GM18507 (cell line): ENCODE measurements around the gene CD40.

Experiments
- DNase-seq: peaks from one replicate; pipeline ENCODE4 v3.0.0; 2011; ENCODE audit warnings: low read depth; ENCODE audit not compliant: insufficient read length; ENCODE audit errors: extremely low spot score
- FAIRE-seq: peaks from 2 replicates; lab custom pipeline; 2011; peaks lifted over from hg19 to GRCh38; lab: Jason Lieb, UNC

Gene CD40

DNA sequence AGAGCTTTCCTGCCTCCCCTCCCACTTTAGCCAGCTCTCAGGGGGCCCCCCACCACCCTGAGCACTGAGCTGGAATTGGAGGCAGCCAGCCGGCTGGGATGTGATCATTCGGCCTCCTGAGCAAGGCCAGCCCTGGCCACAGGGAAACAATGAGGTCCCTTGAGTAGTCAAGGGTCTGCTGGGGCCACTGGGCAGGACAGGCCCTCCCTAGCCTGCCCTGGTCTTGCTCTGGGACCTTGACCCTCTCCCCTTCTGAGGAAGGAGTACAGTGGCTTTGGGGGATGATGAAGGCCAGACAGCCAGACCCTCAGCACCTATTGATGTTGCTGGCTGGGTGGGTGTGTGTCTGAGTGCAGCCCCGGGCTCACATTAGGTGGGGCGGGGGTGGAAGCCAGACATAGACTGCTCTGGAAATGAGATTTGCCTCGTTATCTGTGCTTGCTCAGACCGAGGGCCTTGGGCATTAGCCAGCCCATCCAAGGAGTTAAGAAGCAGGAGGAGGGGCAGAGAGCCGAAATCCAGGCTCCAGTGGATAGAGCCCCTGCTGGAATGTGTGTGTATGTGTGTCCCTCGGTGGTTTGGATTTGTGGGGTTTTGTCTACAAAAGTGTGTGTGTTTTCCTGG is 21.3 kb downstream of the CD40 start:
- FAIRE-seq (no peak), DNase-seq (no peak)

DNA sequence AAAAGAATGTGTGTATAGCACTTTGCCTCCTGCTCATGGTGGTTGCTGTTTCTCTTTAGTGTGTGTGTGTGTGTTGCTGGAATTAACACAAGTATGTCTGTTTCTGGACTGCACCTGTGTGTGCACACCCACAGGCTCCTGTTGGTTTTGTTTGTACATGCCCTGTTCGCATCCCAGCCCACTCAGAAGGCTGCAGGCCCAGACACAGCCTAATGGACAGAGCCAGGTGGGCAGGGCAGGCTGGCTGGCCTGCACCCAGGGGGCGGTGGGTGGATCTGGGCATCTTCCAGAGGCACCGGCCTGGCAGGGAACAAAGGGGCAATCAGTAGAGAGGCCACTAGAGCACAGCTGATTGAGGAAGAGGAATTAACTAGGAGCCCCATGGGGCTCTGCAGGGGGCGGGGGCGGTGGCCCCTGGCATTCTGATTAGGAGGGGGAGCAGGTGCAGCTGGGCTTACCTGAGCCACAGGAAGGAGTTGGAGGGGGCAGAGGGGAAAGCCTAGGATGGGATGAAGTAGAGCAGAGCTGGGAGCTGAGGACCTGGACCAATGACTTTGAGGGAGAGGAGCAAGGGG is 21.9 kb downstream of the CD40 start:
- DNase-seq (no peak), FAIRE-seq (no peak)

DNA sequence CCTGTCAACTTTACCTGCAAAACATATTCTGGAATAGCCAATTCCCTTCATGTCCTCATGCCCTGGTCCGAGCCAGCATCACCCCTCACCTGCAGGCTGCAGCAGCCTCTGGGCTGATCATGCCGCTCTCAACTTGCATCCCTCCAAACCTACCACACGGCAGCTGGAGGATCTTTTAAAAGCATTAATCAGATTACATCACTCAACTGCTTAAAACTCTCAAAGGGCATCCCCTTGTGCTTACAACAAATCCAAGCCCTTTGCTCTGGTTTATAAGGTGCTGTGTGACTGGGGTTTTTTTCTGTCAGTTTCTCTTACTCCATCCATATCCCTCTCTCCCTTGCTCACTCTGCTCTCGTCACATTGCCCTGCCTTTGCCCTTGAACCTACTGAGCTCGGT is 24.0 kb downstream of the CD40 start:
- FAIRE-seq (no peak), DNase-seq (no peak)

DNA sequence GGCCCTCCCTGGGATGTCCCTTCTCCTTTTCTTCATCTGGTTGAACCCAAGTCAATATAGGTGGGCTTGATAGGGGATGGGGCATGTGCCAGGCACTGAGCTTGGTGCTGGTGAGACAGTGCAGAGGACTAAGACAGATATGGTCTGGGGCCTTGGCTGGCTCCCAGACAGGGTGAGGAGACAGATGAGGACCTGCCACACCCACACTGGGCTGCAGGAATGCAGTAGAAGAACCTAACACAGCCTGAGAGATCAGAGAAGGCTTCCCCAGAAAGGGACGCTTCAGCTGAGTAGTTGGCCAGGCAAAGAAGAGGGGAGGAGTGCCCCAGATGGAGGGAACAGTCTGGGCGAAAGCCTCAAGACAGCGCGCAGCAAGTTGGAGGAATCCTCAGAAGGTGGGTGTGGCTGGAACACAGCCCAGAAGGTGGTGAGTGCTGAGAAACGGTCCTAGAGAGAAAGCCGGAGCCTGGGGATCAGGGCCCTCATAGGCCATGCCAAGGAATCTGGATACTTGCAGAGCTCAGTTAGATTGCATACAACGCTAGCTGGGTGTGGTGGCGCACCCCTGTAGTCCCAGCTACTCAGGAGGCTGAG is 26.4 kb downstream of the CD40 start:
- FAIRE-seq (no peak), DNase-seq (no peak)

DNA sequence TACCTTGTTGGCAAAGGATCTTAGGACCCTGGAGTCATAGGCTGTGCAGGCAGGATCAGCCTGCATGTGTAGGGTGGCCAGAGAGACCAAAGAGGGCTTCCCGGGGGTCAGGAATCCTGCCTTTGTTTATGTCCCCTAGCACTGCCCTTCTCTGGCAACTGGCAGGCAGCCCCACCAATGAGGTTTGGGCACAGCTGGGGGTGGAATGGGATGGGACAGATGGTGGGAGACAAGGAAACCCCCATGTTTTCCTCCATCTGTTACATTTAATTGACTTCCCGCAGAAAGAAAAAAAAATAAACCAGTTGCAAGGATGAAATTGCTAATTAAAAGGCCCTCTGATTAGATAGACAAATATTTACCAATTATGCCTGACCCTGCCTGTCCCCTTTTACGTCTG is 27.6 kb downstream of the CD40 start:
- FAIRE-seq (no peak), DNase-seq (no peak)

DNA sequence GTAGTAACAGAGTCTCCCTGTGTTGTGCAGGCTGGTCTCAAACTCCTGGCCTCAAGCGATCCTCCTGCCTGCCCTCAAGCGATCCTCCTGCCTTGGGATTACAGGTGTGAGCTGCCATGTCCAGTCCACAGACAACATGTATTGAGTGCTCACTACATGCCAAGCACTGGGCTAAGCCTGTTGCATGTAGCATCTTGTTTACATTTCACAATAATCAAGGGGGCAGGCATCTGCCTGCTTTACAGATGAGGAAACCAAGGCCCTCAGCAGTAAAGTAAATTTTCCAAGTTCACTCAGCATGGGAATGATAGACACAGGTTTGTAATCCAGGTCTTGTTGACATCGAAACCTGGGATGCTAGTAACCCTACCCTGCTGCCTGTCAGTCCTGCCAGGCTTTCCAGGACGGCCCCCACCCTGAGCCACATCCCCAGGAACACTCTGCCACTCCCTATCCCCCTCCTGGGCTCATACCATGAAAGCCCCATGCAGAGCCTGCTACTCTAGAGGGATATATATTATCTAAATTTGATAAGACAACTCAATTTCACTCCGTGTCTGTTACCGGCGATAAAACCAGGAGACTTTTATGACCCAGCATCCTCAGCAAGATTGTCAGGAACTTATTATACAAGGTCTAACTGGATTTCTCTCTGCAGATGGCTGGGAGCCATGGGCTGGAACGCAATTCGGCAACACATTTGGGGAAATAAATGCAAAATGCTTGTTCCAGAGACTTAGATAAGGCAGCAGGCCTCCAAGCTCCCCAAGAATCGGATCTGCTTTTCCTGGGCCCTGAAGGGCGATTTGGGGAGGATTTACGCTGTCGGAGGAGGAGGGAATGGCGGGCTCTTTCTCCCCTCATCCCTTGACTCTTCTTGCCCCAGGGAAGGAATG is 30.4 kb downstream of the CD40 start:
- DNase-seq (no peak), FAIRE-seq (no peak)

DNA sequence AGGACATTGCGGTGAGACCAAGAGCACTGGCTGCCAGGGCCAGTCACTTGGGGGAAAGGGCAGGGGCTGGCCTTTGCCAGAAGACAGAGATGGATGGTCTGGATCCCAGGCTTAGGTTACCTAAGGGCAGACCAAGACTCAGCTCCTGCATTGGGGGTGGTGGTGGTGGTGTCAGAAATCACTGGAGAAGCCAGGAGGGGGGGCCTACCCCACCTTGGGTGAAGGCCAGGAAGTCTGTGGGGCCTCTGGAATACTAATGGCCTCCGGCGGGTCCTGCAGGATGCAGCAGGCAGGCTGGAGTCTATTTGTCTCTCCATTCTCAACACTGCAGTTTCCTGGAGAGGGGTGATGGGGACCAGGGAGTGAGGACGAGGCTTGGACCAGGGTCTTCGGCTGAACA is 32.8 kb downstream of the CD40 start:
- FAIRE-seq: no peak

DNA sequence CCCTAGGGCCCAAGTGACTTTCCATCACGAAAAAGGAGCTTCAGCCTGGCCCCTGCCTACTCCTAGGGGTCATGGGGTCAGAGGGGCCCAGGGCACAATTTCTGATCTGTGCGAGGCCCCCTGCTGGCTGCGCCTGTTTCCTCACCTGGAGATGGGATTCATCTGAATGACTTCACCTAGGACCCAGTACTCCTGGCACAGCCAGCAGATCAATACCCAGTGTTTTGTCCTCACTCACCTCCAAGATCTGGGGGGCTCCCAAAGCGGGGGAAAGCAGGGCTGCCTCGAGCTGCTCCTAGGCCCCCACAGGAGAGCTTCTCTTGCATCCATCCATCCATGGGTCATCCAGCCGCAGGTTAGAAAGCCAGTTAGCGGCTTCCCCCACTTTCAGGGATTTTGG is 33.8 kb downstream of the CD40 start:
- FAIRE-seq: no peak
- peak; percentile 28 for DNase-seq

More for the DNA sequence above, 32.8 kb downstream of the CD40 start:
- no peak for DNase-seq

DNA sequence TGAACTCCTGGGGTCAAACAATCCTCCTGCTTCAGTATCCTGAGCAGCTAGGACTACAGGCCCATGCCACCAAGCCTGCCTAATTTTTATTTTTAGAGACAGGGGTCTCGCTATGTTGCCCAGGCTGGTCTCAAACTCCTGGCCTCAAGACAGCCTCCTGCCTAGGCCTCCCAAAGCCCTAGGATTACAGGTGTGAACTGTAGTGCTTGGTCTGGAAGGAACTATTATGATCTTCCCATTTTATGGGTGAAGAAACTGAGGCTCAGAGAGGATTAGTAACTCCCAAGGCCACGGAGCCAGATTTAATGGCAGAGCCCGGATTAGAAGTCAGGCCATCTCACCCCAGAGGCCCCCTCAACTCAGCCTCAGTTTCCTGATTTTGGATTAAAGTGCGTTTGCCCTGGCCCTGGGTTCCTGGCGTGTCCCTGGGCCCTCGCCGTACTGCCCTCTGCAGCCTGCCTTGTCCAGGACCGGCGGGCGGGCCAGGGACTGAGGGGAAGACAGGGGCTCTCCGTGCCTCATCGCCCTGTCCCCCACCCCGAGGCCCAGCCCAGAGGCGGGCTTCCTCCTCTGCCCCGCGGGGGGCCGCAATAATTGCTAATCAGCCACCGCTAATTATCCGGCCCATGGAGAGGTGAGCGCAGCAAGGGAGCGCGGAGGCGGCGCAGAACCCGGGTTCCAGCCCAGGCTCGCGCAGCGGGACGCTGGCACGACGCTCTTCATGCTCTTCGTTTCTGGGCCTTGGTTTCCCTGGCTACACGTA is 34.9 kb downstream of the CD40 start:
- DNase-seq (no peak), FAIRE-seq (no peak)

DNA sequence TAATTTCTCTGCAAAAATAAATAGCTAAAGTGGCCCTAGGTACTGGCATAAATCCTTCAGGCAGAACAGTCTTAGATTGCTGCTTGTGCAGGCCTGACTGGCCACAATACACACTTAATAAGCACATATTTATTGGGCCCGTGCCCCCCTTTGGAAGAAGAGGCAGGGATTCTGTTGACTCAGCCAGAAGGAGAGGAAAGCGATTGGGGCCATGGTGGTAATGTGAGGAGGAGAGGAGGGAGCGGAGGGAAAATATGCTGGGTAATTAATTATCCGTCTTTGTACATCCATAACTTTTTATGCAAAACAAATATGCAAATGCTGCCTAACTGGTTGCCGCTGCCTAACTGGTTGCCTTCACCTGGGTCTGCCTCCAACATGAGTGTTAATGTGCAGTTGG is 36.2 kb downstream of the CD40 start:
- DNase-seq (no peak), FAIRE-seq (no peak)

DNA sequence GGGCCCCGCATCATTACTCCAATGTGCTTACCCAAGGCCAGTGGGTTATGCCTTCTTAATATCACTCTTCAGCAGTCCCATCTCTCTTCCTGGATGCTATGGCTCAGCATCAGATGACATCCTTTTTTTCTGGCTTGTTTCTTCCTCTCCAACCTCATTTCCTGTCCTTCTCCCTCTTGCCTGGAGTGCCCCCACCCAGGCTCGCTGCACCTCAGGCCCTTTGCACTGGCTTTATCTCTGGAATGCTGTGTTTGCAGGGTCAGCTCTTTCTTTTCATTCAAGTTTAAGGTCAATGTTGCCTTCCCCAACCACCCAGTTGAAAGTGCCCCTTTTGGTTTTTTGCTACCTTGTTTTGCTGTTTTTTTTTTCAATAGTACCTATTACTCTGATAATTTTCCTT is 36.7 kb downstream of the CD40 start:
- DNase-seq (no peak), FAIRE-seq (no peak)

DNA sequence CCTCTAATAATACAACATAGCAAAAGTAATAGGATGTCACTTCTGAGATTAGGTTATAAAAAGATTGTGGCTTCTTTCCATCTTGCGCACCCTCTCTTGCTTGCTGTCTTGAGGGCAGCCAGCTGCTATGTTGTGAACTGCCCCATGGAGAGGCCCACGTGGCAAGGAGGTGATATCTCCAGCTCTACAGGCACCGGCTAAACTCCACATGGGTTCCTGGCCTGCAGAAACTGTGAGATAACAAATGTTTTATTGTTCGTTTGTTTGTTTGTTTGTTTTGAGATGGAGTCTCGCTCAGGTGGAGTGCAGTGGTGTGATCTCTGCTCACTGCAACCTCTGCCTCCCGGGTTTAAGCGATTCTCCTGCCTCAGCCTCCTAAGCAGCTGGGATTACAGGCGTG is 38.0 kb downstream of the CD40 start:
- FAIRE-seq (no peak), DNase-seq (no peak)

DNA sequence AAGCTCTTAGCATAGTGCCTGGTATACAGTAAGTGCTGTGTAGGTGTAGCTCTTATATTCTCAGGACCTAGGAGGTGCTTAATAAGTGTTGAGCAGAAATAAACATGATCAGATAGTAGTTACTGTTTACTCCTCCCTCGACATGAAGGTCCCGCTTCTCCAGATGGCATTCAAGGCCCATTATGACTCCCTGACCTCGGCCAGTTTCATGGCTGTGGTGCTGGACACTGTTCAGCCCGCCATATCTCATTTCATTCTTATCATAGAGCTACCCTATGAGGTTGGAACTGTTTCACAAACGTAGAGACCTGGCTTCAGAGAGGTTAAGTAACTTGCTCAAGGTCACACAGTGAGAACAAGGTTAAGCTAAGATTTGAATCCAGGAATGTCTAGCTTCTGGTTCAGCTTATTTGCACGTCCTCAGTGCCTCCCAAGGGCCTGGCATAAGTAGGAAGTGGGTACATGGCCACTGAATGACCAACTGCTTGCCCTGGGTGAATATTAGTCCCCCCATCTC is 39.0 kb downstream of the CD40 start:
- FAIRE-seq (no peak), DNase-seq (no peak)

DNA sequence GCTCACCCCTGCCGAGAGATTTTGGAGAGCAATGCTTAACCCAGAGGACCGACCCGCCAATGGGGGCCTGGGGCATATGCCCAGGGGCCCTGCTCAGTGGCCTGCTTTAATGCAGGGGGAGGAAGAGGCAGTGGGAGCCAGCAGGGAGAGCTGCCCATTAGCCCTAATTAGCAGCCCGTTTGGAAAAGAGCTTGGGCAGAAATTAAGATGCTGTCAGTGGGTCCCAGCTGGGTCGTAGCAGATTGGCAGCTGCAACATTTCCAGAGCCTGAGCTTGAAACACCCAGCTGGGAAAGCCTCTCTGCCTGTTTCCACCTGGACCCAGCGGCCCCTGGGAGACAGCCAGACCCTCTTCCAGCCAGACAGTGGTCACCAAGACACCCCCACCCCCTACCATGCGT is 39.5 kb downstream of the CD40 start:
- DNase-seq: no peak
- no peak for FAIRE-seq

DNA sequence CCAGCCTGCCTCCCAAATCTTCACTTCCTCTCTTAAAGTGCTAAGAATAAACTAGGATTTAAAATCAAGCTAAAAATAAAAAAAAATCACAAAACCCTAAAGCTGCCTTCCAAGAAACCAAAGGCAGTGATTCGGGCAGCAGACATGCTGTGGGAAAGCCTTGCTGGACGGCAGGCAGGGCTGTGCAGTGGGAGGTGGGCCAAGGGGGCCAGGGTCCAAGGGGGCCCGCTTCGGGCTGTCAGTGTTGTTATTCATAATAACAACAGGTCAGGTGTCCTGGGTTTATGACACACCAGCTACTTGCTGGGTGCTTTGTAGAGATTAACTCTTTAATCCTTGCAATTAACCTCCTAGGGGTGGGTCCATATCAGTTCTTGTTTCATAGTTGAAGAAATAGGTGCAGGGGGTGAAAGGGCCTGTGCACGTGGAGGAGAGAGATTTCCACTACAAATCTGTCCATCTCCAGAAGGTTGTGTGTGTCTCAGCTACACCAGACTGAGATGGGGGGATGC is 40.4 kb downstream of the CD40 start:
- no peak for DNase-seq
- FAIRE-seq: no peak

DNA sequence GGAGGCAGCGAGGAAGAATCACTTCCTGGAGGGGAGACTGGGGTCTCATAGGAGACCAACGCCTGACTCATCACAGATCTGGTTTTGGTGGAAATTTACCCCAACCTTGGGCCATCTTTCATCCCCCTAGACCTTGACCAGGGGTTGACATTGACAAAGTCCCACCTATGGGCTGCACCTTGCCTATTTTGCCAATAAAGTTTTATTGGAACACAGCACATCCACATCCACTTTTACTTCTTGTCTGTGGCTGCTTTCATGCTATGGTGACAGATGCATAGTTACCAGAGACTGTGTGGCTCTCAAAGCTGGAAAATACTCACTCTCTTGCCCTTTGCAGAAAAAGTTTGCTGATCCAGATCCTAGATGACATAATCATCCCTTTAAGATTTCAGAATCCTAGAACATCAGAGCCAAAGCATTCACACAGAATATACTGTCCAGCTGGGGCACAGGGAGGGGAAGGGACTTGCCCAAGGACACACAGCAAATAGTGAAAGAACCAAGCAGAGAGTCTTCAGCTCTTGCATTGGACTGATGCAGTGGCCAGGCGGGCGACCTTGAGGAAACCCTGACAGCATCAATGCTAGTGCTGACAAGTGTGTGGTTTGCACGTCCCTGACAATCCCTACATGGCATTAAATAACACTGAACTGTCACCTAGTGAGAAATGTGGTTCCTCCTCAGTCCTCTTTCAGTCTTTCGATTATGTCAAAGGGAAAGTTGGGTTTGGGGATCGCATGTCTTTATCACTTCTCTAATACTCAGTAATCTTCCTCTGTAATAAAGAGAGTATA is 41.2 kb downstream of the CD40 start:
- FAIRE-seq: no peak
- DNase-seq: no peak

DNA sequence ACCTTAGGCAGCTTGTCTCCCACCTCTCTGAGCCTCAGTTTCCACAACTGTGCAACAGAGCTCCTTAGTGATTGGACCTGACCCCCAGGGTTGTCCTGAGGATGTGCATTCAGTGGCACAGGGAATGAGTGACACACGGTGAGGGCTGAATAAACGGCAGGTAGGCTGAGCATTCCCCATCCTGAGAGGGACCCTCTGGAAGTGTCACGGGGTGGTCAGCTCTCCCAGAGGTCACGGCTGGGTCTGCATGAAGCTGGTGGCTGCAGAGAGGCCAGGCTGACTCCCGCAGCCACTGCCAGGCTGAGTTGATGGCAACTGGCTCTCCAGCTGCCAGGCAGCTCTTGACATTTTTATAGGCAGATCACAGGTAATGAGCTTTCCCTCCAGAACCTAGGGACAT is 42.5 kb downstream of the CD40 start:
- FAIRE-seq (no peak), DNase-seq (no peak)

DNA sequence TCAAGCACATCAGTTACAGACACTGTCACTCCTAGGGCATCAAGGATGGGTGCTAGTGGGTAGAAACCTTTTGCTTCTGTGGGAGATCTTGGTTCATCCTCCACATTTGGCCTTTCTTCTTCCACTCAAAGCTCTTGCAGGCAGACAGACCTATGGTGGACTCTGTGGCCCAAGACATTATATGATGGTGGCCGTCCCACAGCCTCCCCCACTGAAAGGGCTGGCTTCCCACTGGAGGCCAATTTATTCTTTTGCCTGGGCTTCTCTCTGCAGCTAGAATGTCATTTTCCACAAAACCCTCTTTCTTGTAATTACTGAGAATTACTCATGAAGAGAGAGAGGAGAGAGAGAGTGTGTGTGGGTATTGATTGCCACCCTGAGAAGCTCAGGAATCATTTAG is 43.8 kb downstream of the CD40 start:
- FAIRE-seq (no peak), DNase-seq (no peak)

DNA sequence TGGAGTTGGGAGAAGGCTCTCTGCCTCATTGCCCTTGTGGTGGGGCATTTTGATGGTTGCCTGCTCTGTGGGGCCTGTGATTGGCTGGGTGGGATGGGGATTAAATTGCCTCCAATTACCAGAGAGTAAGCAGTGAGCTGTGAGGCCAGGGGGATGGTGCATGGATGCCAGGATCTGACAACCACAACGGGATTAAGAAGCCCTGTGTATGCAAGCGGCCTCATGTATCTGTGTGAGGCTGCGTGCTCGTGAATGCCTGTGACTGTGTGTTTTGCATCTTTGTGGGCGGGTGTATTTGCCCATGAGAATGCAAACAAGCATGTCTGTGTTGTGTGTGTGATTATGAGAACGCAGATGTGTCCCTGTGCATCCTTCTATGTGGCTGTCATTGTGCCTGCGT is 46.1 kb downstream of the CD40 start:
- no peak for FAIRE-seq
- no peak for DNase-seq
